ENCODE results near the gene PEX11B.

The PEX11B gene

DNA sequence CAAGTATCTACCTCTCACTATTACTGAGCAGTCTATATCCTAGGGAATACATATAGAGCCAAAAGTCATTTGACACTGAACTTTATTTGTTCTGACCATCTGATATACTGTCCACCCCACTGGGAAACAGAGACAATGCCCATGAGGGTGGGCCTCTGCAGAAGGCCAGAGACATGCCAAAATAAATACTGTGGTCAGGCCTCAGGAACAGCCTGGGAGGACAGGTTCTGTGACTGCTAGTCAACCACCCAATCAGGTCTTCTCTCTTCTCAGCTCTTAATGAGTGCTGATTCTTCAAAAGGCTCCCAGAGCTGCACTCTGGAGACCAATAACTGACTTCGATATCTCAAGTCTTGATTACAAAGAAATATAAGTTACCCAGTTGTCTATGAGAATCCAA, 27.4 kb downstream of the PEX11B start:
- no peaks in the 10 kb centered on the region for H3K9me3 ChIP-seq (ENCODE audit: severe bottlenecking)
- no peak overlapping the region for H3K4me3 ChIP-seq (ENCODE audit: low read depth, low read length)
- no peak for DNase-seq
- H3K36me3 ChIP-seq = no peaks in the 10 kb centered on the region
- no peaks in the 10 kb centered on the region for H3K27me3 ChIP-seq (ENCODE audit: insufficient read depth, low read depth, severe bottlenecking)
- no peak overlapping the region for H3K27ac ChIP-seq
- no peak for TF ChIP-seq CTCF (IDR thresholded peaks at IDR 0.05; ENCODE audit: low read depth, low read length)

DNA sequence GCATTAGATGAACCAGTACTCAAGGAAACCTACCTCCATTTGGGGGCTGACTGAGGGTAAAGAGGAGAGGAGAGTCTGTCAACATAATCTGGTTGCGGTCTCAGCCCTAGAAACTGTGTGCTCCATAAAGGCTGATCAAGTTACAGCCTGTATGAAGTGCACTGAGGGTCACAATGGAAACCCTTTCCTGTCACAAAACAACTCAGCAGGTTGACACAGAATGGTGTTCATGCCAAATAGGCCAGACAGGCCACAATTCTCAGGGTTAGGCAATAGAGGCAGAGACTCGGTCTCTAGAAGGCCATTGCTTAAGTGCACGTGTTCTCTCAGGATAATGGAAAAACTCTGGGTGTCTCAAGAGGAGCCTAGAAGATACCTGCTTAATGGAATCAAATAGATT, 28.8 kb downstream of the PEX11B start:
- TF ChIP-seq CTCF (IDR thresholded peaks at IDR 0.05; ENCODE audit: low read depth, low read length) = no peak
- H3K36me3 ChIP-seq = no peaks in the 10 kb centered on the region
- no peak overlapping the region for H3K4me3 ChIP-seq (ENCODE audit: low read depth, low read length)
- H3K27me3 ChIP-seq (ENCODE audit: insufficient read depth, low read depth, severe bottlenecking) = peaks cover 8% of the 10 kb centered on the region
- DNase-seq = no peak
- no peak overlapping the region for H3K27ac ChIP-seq
- no peaks in the 10 kb centered on the region for H3K9me3 ChIP-seq (ENCODE audit: severe bottlenecking)

- no peak for DNase-seq
- Histone ChIP-seq H3K27me3 (ENCODE audit: insufficient read depth, low read depth, severe bottlenecking) (peaks cover 10% of the 10 kb centered on the region), H3K4me3 (ENCODE audit: low read depth, low read length) (no peak overlapping the region), H3K36me3 (no peaks in the 10 kb centered on the region), H3K27ac (no peak overlapping the region), H3K9me3 (ENCODE audit: severe bottlenecking) (no peaks in the 10 kb centered on the region)
- TF ChIP-seq CTCF (IDR thresholded peaks at IDR 0.05; ENCODE audit: low read depth, low read length) = no peak
These were observed 30.9 kb downstream of the PEX11B start for GRCh38 chr1:145887631-145888030.

DNA sequence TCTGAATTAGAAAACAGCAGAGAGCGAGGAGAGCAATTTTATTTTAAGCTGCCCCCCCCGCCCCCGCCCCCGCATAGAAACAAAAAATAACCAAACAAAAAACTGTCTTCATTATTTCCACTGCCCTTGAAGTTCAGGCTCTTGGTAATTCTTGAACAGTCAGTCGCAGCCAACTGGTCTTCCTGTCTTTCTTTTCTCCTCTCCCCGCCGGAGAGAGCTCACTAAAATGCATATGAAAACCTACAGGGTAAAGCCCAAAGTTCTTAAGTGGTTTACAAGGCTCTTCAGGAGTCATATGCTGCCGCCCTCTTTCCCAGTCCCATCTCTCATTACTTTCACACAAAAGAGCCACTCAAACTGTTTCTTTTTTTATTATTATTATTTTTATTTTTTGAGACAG, 31.7 kb downstream of the PEX11B start:
- TF ChIP-seq CTCF (IDR thresholded peaks at IDR 0.05; ENCODE audit: low read depth, low read length) = no peak
- peaks cover 10% of the 10 kb centered on the region for H3K27me3 ChIP-seq (ENCODE audit: insufficient read depth, low read depth, severe bottlenecking)
- DNase-seq = no peak
- no peaks in the 10 kb centered on the region for H3K36me3 ChIP-seq
- H3K9me3 ChIP-seq (ENCODE audit: severe bottlenecking) = no peaks in the 10 kb centered on the region
- H3K4me3 ChIP-seq (ENCODE audit: low read depth, low read length) = no peak overlapping the region
- no peak overlapping the region for H3K27ac ChIP-seq

- DNase-seq = no peak
- TF ChIP-seq CTCF (IDR thresholded peaks at IDR 0.05; ENCODE audit: low read depth, low read length) = no peak
- Histone ChIP-seq H3K27ac (no peak overlapping the region), H3K36me3 (no peaks in the 10 kb centered on the region), H3K4me3 (ENCODE audit: low read depth, low read length) (peak overlapping the region; percentile 66), H3K27me3 (ENCODE audit: insufficient read depth, low read depth, severe bottlenecking) (peaks cover 10% of the 10 kb centered on the region), H3K9me3 (ENCODE audit: severe bottlenecking) (no peaks in the 10 kb centered on the region)
These were observed 32.1 kb downstream of the PEX11B start for GRCh38 chr1:145886390-145886789.

- no peak for TF ChIP-seq CTCF (IDR thresholded peaks at IDR 0.05; ENCODE audit: low read depth, low read length)
- no peaks in the 10 kb centered on the region for H3K36me3 ChIP-seq
- no peaks in the 10 kb centered on the region for H3K9me3 ChIP-seq (ENCODE audit: severe bottlenecking)
- H3K27me3 ChIP-seq (ENCODE audit: insufficient read depth, low read depth, severe bottlenecking) = peaks cover 10% of the 10 kb centered on the region
- DNase-seq = peak; percentile 95
- no peak within 1 kb of the TSS for H3K27ac ChIP-seq
- peak within 1 kb of the TSS; percentile 66 for H3K4me3 ChIP-seq (ENCODE audit: low read depth, low read length)
These were observed 32.7 kb downstream of the PEX11B start, which contains the start of gene ANKRD35 for GRCh38 chr1:145885738-145886287. TSS of gene ANKRD35 (minus strand) at chr1:145885866. CDS start at chr1:145885758, 108 bp downstream.
